Mesothelial cell of epicardium (in vitro differentiated cells): ENCODE measurements around the gene CELF2. TPM values are rescaled to one million over a fixed set of nuclear protein-coding genes. Genes with fewer than 3 reads are reported as not detected.
A peak's percentile ranks its signal among the peaks of the same experiment; 100 is the strongest.

Experiments used
- DNase-seq, 2 experiments: peaks; one replicate each; pipeline ENCODE4 v3.0.0; 2021; ENCODE audit warnings: low spot score in 2 of 2; ENCODE audit not compliant: unreplicated experiment in 2 of 2
- H3K27ac Mint-ChIP-seq: 2 replicates; pipeline ENCODE4 v1.8.0; 2021; ENCODE audit warnings: mixed read lengths
- H3K27me3 Mint-ChIP-seq: 2 replicates; pipeline ENCODE4 v1.8.0; 2021; ENCODE audit warnings: low read depth, mixed read lengths
- H3K36me3 Mint-ChIP-seq: 2 replicates; pipeline ENCODE4 v1.8.0; 2021; ENCODE audit warnings: mixed read lengths
- H3K4me1 Mint-ChIP-seq: 2 replicates; pipeline ENCODE4 v1.8.0; 2021; ENCODE audit warnings: mixed read lengths
- H3K4me3 Mint-ChIP-seq: 2 replicates; pipeline ENCODE4 v1.8.0; 2021; ENCODE audit warnings: mild to moderate bottlenecking, moderate library complexity, mixed read lengths
- H3K9me3 Mint-ChIP-seq: 2 replicates; pipeline ENCODE4 v1.8.0; 2021; ENCODE audit warnings: mixed read lengths
- CTCF ChIP-seq: fragments of 200-600 bp; sonication (generic); IDR thresholded peaks from one replicate; pipeline ENCODE4 v1.5.0; 2021; ENCODE audit warnings: antibody characterized with exemption; ENCODE audit not compliant: unreplicated experiment
- total RNA-seq: library from RNA; stranded (reverse); gene quantifications from 3 replicates; pipeline ENCODE4 v1.2.1, GENCODE V29; 2021

CELF2 gene
- total RNA-seq, 1 donor from 2014 or later, result 24.0 TPM

- H3K27ac Mint-ChIP-seq, result peak overlapping the region; percentile 5
- H3K27me3 Mint-ChIP-seq, result peaks cover 79% of the 10 kb centered on the region
- H3K4me1 Mint-ChIP-seq, result peaks cover 33% of the 10 kb centered on the region
- TF ChIP-seq CTCF, result no peak
- H3K4me3 Mint-ChIP-seq, result peak overlapping the region; percentile 70
- H3K36me3 Mint-ChIP-seq, result no peaks in the 10 kb centered on the region
- no peaks in the 10 kb centered on the region for H3K9me3 Mint-ChIP-seq
- no peak for DNase-seq
Observed at GRCh38 chr10:11018855-11019631, 1.4 kb downstream of the CELF2 start.

GRCh38 chr10:11019724-11020547 is 2.3 kb downstream of the CELF2 start:
- no peak for DNase-seq
- no peak for TF ChIP-seq CTCF
- H3K9me3 Mint-ChIP-seq, result no peaks in the 10 kb centered on the region
- H3K27ac Mint-ChIP-seq, result no peak overlapping the region
- H3K4me1 Mint-ChIP-seq, result peaks cover 25% of the 10 kb centered on the region
- peak overlapping the region; percentile 70 for H3K4me3 Mint-ChIP-seq
- peaks cover 72% of the 10 kb centered on the region for H3K27me3 Mint-ChIP-seq
- no peaks in the 10 kb centered on the region for H3K36me3 Mint-ChIP-seq

GRCh38 chr10:11020548-11020942 is 2.9 kb downstream of the CELF2 start:
- no peak for TF ChIP-seq CTCF
- DNase-seq, result no peak
- H3K9me3 Mint-ChIP-seq, result no peaks in the 10 kb centered on the region
- H3K27ac Mint-ChIP-seq, result no peak overlapping the region
- no peaks in the 10 kb centered on the region for H3K36me3 Mint-ChIP-seq
- peaks cover 20% of the 10 kb centered on the region for H3K4me1 Mint-ChIP-seq
- peaks cover 70% of the 10 kb centered on the region for H3K27me3 Mint-ChIP-seq
- no peak overlapping the region for H3K4me3 Mint-ChIP-seq

GRCh38 chr10:11022213-11022612 is 4.5 kb downstream of the CELF2 start:
- Mint-ChIP-seq H3K27ac (no peak overlapping the region), H3K9me3 (no peaks in the 10 kb centered on the region), H3K36me3 (no peaks in the 10 kb centered on the region), H3K4me1 (peaks cover 15% of the 10 kb centered on the region), H3K27me3 (peaks cover 74% of the 10 kb centered on the region), H3K4me3 (no peak overlapping the region)
- DNase-seq, result no peak
- no peak for TF ChIP-seq CTCF

- Mint-ChIP-seq H3K4me1 (peaks cover 13% of the 10 kb centered on the region), H3K9me3 (no peaks in the 10 kb centered on the region), H3K27ac (no peak overlapping the region), H3K4me3 (no peak overlapping the region), H3K36me3 (no peaks in the 10 kb centered on the region), H3K27me3 (peaks cover 80% of the 10 kb centered on the region)
- DNase-seq, result no peak
- no peak for TF ChIP-seq CTCF
Observed at GRCh38 chr10:11023009-11023953, 5.6 kb downstream of the CELF2 start.
